Measurements from ENCODE around the gene KCNA5.

Gene KCNA5

GRCh38 chr12:5027046-5027821 lies 16.4 kb upstream of the KCNA5 start:
- no peak for TF ChIP-seq CTCF (IDR thresholded peaks at IDR 0.05; ENCODE audit: insufficient read depth, low read length)
- no peak for DNase-seq (ENCODE audit: low read depth in 1 of 2, low spot score in 1 of 2)
- Histone ChIP-seq H3K4me3 (replicated peaks; ENCODE audit: insufficient read depth, low read length) (no peak overlapping the region), H3K27me3 (ENCODE audit: insufficient read depth, poor library complexity, severe bottlenecking) (peaks cover 2% of the 10 kb centered on the region), H3K27ac (replicated peaks) (no peak overlapping the region)

GRCh38 chr12:5030066-5030465 lies 13.6 kb upstream of the KCNA5 start:
- no peak for DNase-seq (ENCODE audit: low read depth in 1 of 2, low spot score in 1 of 2)
- Histone ChIP-seq H3K4me3 (replicated peaks; ENCODE audit: insufficient read depth, low read length) (no peak overlapping the region), H3K27ac (replicated peaks) (no peak overlapping the region), H3K27me3 (ENCODE audit: insufficient read depth, poor library complexity, severe bottlenecking) (peaks cover 2% of the 10 kb centered on the region)
- TF ChIP-seq SPI1 (IDR thresholded peaks at IDR 0.05; ENCODE audit: borderline replicate concordance, low read depth): no peak
- TF ChIP-seq REST (IDR thresholded peaks at IDR 0.05; ENCODE audit: insufficient replicate concordance, low read depth): no peak
- no peak for TF ChIP-seq GABPA (IDR thresholded peaks at IDR 0.05; ENCODE audit: low read depth)

- H3K27ac ChIP-seq (replicated peaks): no peak overlapping the region
- H3K27me3 ChIP-seq (ENCODE audit: insufficient read depth, poor library complexity, severe bottlenecking): peaks cover 2% of the 10 kb centered on the region
- H3K4me3 ChIP-seq (replicated peaks; ENCODE audit: insufficient read depth, low read length): no peak overlapping the region
- no peak for DNase-seq (ENCODE audit: low read depth in 1 of 2, low spot score in 1 of 2)
- no peak for TF ChIP-seq REST (IDR thresholded peaks at IDR 0.05; ENCODE audit: insufficient replicate concordance, low read depth)
- TF ChIP-seq CTCF (IDR thresholded peaks at IDR 0.05; ENCODE audit: insufficient read depth, low read length): no peak
- no peak for TF ChIP-seq POLR2AphosphoS5 (IDR thresholded peaks at IDR 0.05; ENCODE audit: low read depth)
- no peak for TF ChIP-seq SPI1 (IDR thresholded peaks at IDR 0.05; ENCODE audit: borderline replicate concordance, low read depth)
- no peak for TF ChIP-seq GABPA (IDR thresholded peaks at IDR 0.05; ENCODE audit: low read depth)
These were observed 12.4 kb upstream of the KCNA5 start for GRCh38 chr12:5031242-5031641.

GRCh38 chr12:5031958-5032357 lies 11.7 kb upstream of the KCNA5 start:
- Histone ChIP-seq H3K27ac (replicated peaks) (no peak overlapping the region), H3K27me3 (ENCODE audit: insufficient read depth, poor library complexity, severe bottlenecking) (no peaks in the 10 kb centered on the region), H3K4me3 (replicated peaks; ENCODE audit: insufficient read depth, low read length) (no peak overlapping the region)
- no peak for DNase-seq (ENCODE audit: low read depth in 1 of 2, low spot score in 1 of 2)
- TF ChIP-seq POLR2AphosphoS5 (IDR thresholded peaks at IDR 0.05; ENCODE audit: low read depth) (no peak), REST (IDR thresholded peaks at IDR 0.05; ENCODE audit: insufficient replicate concordance, low read depth) (no peak), SPI1 (IDR thresholded peaks at IDR 0.05; ENCODE audit: borderline replicate concordance, low read depth) (no peak), CTCF (IDR thresholded peaks at IDR 0.05; ENCODE audit: insufficient read depth, low read length) (no peak)

Measured in HL-60 (cell line).